Fibroblast of the aortic adventitia (primary cell): ENCODE results near the gene MYL6B. TPM values are rescaled to one million over a fixed set of nuclear protein-coding genes. Genes with fewer than 3 reads are reported as not detected.

ENCODE experiments used
- DNase-seq: peaks from one replicate; pipeline ENCODE4 v3.0.0-alpha.2; 2010; ENCODE audit warnings: low read depth
- H3K4me3 ChIP-seq: 2 replicates; pipeline ENCODE4 v1.5.1; 2011; ENCODE audit warnings: low read depth, mild to moderate bottlenecking, control low read depth, low read length, moderate library complexity
- total RNA-seq: library from RNA; depleted of rRNA; stranded (reverse); fragments of >200 nt; gene quantifications from 2 replicates; pipeline ENCODE4 v1.2.3, GENCODE V29; 2012; ENCODE audit warnings: low replicate concordance
- TF ChIP-seq, protein P1 (sequence below): IDR thresholded peaks from 2 replicates; pipeline ENCODE4 v1.5.1; 2011; ENCODE audit warnings: mild to moderate bottlenecking, low read length, control low read depth, inconsistent platforms; ENCODE audit not compliant: insufficient read depth

The MYL6B gene
- total RNA-seq, 1 donor = 74.2 TPM

DNA sequence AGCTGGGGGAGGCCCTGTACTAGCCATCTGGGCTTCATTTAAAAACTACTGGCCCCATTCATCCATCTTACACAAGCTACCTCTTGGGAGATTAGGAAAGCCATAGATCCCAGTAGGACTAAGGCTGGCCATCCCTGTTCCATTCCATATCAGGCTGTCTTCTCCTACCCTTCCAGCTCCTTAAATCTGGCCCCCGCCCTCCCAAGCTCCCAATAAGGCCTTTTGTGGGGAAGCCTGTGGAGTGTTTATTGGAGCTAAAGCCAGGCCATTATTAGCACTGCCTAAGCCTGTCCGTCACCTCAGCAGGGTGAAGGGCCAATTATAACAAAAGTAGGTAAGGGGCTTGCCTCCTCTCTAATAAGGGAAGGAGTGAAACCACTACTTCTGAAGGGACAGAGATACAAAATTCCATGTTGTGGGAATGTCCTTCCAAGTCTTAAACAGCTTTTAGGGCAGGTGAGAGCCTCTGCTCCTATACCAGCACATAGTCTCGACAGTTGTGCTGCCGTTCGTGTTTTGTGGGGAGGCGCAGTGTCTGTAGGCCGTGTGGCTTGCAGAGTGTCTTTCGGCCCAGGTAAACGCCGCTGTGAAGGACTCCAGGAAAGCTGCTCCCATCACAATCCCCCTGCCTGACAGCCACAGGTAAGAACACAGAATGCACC, 9.4 kb downstream of the MYL6B start:
- no peak overlapping the region for H3K4me3 ChIP-seq
- DNase-seq = no peak
- TF ChIP-seq, protein P1, sequence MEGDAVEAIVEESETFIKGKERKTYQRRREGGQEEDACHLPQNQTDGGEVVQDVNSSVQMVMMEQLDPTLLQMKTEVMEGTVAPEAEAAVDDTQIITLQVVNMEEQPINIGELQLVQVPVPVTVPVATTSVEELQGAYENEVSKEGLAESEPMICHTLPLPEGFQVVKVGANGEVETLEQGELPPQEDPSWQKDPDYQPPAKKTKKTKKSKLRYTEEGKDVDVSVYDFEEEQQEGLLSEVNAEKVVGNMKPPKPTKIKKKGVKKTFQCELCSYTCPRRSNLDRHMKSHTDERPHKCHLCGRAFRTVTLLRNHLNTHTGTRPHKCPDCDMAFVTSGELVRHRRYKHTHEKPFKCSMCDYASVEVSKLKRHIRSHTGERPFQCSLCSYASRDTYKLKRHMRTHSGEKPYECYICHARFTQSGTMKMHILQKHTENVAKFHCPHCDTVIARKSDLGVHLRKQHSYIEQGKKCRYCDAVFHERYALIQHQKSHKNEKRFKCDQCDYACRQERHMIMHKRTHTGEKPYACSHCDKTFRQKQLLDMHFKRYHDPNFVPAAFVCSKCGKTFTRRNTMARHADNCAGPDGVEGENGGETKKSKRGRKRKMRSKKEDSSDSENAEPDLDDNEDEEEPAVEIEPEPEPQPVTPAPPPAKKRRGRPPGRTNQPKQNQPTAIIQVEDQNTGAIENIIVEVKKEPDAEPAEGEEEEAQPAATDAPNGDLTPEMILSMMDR = no peak

DNA sequence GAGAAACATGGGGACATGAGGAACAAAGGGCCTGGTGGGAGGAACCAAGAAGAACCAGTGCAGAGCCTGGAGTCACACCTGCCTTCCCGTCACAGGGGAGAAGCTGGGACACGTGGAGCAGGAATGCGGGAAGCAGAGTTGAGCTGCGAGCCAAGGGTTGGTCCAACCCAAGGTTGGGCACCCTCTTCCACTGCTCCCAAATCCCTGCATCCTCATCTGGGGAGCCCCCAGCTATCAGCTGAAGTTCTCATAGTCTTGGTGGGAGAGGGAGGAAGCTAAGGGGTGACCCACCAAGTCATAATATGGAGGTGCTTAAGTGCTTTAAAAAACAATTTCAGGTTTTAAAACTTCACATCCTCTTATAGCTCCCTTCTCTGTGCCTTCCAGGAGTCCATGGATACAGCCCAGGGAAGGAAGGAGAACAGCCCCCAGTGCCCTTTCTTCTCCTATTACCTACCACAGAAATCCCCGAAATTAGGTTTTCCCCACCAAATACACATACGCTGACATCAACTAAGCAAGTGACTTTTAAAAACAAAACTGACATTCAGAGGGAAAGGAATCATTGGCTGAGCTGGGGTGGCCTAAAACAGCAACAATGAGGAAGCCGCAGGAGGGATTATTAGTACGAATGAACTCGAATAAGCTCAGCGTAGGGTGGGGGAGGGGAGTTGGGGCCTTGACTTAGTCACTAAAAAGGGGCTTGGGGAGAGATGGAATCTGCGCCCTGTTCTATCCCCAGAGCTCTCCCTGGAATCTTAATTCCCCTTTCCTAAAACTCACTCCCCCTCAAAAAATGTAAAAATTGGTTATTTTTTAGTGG, 10.3 kb downstream of the MYL6B start:
- DNase-seq = no peak
- TF ChIP-seq, protein P1 = no peak
- no peak overlapping the region for H3K4me3 ChIP-seq

DNA sequence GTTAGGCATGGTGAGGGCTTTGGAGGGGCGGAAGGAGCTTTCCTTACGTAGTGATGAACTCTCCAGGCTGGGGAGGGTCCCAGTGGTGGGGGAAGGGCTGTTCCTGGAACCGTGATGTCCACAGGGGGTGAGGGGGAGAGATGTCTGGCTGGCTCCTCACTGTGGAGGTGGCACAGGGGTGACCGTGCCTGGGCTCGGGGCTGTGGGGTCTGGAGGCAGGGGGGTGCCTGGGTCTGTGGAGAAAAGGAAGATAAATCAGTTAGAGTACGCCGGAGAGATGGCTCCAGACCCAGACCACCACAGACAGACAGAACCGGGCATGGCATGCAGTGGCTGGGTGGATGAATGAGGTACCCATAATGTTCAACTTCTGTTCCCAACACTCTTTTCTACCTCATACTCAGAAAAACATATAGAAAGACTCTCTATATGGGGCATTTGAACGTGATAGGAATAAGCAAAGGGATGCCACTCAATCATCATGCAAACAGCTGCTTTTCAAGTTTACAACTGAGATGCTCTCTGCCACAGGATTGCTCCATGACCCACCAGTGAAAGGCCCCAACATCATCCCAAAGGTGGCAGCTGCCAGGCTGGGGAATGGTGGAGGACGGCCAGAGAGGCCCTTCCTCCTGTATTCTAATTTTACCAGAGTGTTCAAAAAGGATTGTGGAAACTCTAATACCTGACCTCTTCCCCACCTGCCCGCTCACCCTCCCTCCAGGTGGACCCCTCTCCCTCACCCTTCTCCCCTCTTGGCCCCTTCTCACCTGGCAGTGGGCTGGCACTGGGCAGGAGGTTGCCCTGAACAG, 11.4 kb downstream of the MYL6B start:
- H3K4me3 ChIP-seq = no peak overlapping the region
- TF ChIP-seq, protein P1 = no peak
- DNase-seq = no peak

DNA sequence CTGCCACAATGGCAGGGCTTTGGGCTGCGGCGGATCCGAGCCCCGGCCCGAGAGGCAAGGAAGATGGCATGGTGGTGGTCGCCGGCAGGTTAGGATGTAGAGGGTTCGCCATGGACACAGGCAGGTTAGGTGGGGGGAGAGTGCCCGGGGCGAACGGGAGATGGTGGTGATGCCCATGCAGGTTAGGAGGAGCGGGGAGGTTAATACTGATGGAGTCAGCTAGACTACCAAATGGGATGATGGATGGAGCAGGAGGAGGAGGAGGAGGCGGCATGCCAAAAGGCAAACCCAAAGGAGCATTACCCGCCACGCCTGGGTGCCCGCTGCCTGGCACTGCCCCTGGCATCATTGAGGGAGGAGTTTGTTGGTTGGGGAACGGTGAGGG, 11.9 kb downstream of the MYL6B start:
- no peak for DNase-seq
- TF ChIP-seq, protein P1 = no peak
- no peak overlapping the region for H3K4me3 ChIP-seq

DNA sequence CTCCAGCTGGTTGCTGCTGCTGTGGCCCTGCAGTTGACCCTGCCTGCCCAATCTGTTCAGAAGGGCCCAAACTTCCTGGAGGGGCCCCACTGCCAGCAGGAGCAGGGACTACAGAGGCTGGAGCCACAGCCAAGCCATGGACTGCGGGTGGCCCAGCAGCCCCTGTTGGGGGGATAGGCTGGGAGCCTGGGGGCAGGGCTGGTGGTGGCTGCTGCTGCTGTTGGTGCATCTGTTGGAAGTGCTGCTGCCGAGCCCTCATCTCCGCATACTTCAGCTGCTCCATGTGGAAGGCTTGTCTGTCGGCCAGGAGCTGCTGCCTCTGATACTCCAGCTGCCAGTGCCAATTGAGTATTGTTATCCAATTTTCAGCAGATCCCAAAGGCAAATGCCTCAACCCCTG, 13.0 kb downstream of the MYL6B start:
- DNase-seq = no peak
- TF ChIP-seq, protein P1 = no peak
- H3K4me3 ChIP-seq = no peak overlapping the region

DNA sequence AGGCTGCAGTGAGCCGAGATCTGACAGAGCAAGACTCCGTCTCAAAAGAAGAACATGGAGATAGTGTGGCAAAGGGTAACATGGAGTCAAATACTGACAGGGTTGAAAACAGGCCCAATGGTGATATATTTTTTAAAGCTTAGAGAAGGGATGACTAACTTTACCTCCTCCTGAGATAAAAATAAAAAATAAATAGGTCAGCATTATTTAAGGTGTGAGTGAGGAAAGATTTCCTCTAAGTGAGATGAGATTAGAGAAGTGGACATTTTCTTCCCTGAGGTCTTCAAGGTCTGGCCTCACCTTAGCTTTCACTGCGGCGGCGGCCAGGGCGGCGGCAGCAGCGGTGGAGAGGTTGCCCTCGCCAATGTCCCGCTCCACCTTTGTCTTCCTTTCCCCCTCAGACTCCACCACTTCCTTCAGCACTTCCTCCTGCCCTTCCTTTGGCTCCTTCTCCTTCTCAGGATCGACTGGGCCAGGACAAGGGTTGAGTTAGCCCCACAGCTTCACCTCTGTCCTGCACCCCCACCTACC, 16.9 kb downstream of the MYL6B start:
- H3K4me3 ChIP-seq = no peak overlapping the region
- TF ChIP-seq, protein P1 = no peak
- no peak for DNase-seq
